GM18858 (cell line): ENCODE results near the gene CPNE9.

Experiments
- ATAC-seq: cut with Tn5 transposase; IDR thresholded peaks from one replicate; pipeline ENCODE4 v1.9.1; 2021; ENCODE audit not compliant: unreplicated experiment

The CPNE9 gene

GRCh38 chr3:9715136-9715535, 11.5 kb downstream of the CPNE9 start:
- no peak for ATAC-seq

- ATAC-seq = no peak
These were observed 12.3 kb downstream of the CPNE9 start for GRCh38 chr3:9715764-9716437.

GRCh38 chr3:9716801-9717555, 13.3 kb downstream of the CPNE9 start:
- no peak for ATAC-seq

GRCh38 chr3:9717563-9717962, 13.9 kb downstream of the CPNE9 start:
- ATAC-seq = no peak

- ATAC-seq = no peak
These were observed 14.5 kb downstream of the CPNE9 start for GRCh38 chr3:9718118-9718517.

- no peak for ATAC-seq
These were observed 17.5 kb downstream of the CPNE9 start for GRCh38 chr3:9721015-9721699.

GRCh38 chr3:9721700-9722060, 18.0 kb downstream of the CPNE9 start:
- no peak for ATAC-seq

GRCh38 chr3:9725775-9726515, 22.3 kb downstream of the CPNE9 start:
- no peak for ATAC-seq

GRCh38 chr3:9727041-9727595, 23.5 kb downstream of the CPNE9 start:
- no peak for ATAC-seq

GRCh38 chr3:9727743-9728142, 24.1 kb downstream of the CPNE9 start:
- no peak for ATAC-seq

GRCh38 chr3:9729419-9729818, 25.8 kb downstream of the CPNE9 start:
- no peak for ATAC-seq

GRCh38 chr3:9730657-9731205, 27.1 kb downstream of the CPNE9 start:
- ATAC-seq = peak; percentile 18

- ATAC-seq = peak; percentile 76
These were observed 27.8 kb downstream of the CPNE9 start, which contains the start of gene BRPF1 for GRCh38 chr3:9731206-9732079. BRPF1 (plus strand) TSS chr3:9731735; CDS start chr3:9734141, 2,406 bp downstream.

- no peak for ATAC-seq
These were observed 28.6 kb downstream of the CPNE9 start for GRCh38 chr3:9732080-9732739.

GRCh38 chr3:9732740-9733115, 29.1 kb downstream of the CPNE9 start:
- no peak for ATAC-seq

GRCh38 chr3:9736831-9737230, 33.2 kb downstream of the CPNE9 start:
- ATAC-seq = no peak

GRCh38 chr3:9739181-9739580, 35.5 kb downstream of the CPNE9 start:
- no peak for ATAC-seq

- ATAC-seq = no peak
These were observed 38.9 kb downstream of the CPNE9 start for GRCh38 chr3:9742560-9742959.

GRCh38 chr3:9743548-9743947, 39.9 kb downstream of the CPNE9 start:
- no peak for ATAC-seq
